ENCODE measurements around the gene CCNI2. TPM values are rescaled to one million over a fixed set of nuclear protein-coding genes. Genes with fewer than 3 reads are reported as not detected.

Gene CCNI2
- total RNA-seq, 2 experiments from 2014 or later: 8.7 to 10.0 TPM

- intact Hi-C loops (cut with micrococcal nuclease): no loop called here
- Mint-ChIP-seq H3K27me3 (no peaks in the 10 kb centered on the region), H3K36me3 (ENCODE audit: low read depth) (peaks cover 20% of the 10 kb centered on the region), H3K9me3 (no peaks in the 10 kb centered on the region), H3K4me1 (ENCODE audit: low read depth) (peaks cover 43% of the 10 kb centered on the region), H3K4me3 (no peak overlapping the region), H3K27ac (peak overlapping the region; percentile 73)
- DNase-seq (peak; percentile 70), ATAC-seq (peak; percentile 22)
- ChIA-PET CTCF (interaction anchor here (1.3 to 6.4 kb wide), 4 partner anchors 56 to 225 kb away, joined by 3 to 39 read pairs (median 4); no protein-coding TSS in a partner anchor), POLR2A (interaction anchor here (0.8 to 1.1 kb wide), 3 partner anchors 77 to 206 kb away, joined by 3 to 5 read pairs (median 4); partner anchors contain the start of genes IL4 and RAD50)
- TF ChIP-seq CTCF (IDR thresholded peaks at IDR 0.05): no peak
Observed at GRCh38 chr5:132751444-132751843, 4.2 kb downstream of the CCNI2 start.

- H3K4me1 Mint-ChIP-seq (ENCODE audit: low read depth): peaks cover 43% of the 10 kb centered on the region
- H3K36me3 Mint-ChIP-seq (ENCODE audit: low read depth): peaks cover 20% of the 10 kb centered on the region
- DNase-seq (no peak), ATAC-seq (no peak)
- no peaks in the 10 kb centered on the region for H3K9me3 Mint-ChIP-seq
- intact Hi-C loops (cut with micrococcal nuclease): no loop called here
- no peak overlapping the region for H3K4me3 Mint-ChIP-seq
- ChIA-PET POLR2A (interaction anchor here (0.8 to 1.0 kb wide), 2 partner anchors 207 to 225 kb away, joined by 4 read pairs; no protein-coding TSS in a partner anchor), CTCF (interaction anchor here (1.3 to 6.4 kb wide), 3 partner anchors 55 to 77 kb away, joined by 3 to 39 read pairs (median 4); no protein-coding TSS in a partner anchor)
- peak overlapping the region; percentile 73 for H3K27ac Mint-ChIP-seq
- H3K27me3 Mint-ChIP-seq: no peaks in the 10 kb centered on the region
- TF ChIP-seq CTCF (IDR thresholded peaks at IDR 0.05): no peak
Observed at GRCh38 chr5:132751971-132752580, 4.8 kb downstream of the CCNI2 start.

GRCh38 chr5:132752581-132753125, 5.4 kb downstream of the CCNI2 start:
- Mint-ChIP-seq H3K4me1 (ENCODE audit: low read depth) (peaks cover 43% of the 10 kb centered on the region), H3K4me3 (no peak overlapping the region), H3K27me3 (no peaks in the 10 kb centered on the region), H3K27ac (peak overlapping the region; percentile 73), H3K9me3 (no peaks in the 10 kb centered on the region), H3K36me3 (ENCODE audit: low read depth) (peaks cover 20% of the 10 kb centered on the region)
- ChIA-PET CTCF (interaction anchor here (1.0 to 6.4 kb wide), 4 partner anchors 55 to 325 kb away, joined by 3 to 39 read pairs (median 4); no protein-coding TSS in a partner anchor), POLR2A (interaction anchor here (0.8 to 1.0 kb wide), 4 partner anchors 44 to 226 kb away, joined by 3 to 4 read pairs (median 4); no protein-coding TSS in a partner anchor)
- TF ChIP-seq CTCF (IDR thresholded peaks at IDR 0.05): no peak
- ATAC-seq (no peak), DNase-seq (no peak)
- intact Hi-C loops (cut with micrococcal nuclease): no loop called here

- POLR2A ChIA-PET: interaction anchor here (0.5 to 2.1 kb wide), 7 partner anchors 10 to 168 kb away, joined by 3 to 8 read pairs (median 3); no protein-coding TSS in a partner anchor
- no peak for TF ChIP-seq CTCF (IDR thresholded peaks at IDR 0.05)
- no peak overlapping the region for H3K4me3 Mint-ChIP-seq
- peak overlapping the region; percentile 7 for H3K27ac Mint-ChIP-seq
- ATAC-seq (peak; percentile 51), DNase-seq (peak; percentile 47)
- intact Hi-C loops (cut with micrococcal nuclease): no loop called here
- CTCF ChIA-PET: interaction anchor here (1.0 to 6.4 kb wide), 2 partner anchors 66 to 326 kb away, joined by 3 to 39 read pairs; no protein-coding TSS in a partner anchor
- H3K9me3 Mint-ChIP-seq: no peaks in the 10 kb centered on the region
- no peaks in the 10 kb centered on the region for H3K27me3 Mint-ChIP-seq
- H3K36me3 Mint-ChIP-seq (ENCODE audit: low read depth): peaks cover 18% of the 10 kb centered on the region
- H3K4me1 Mint-ChIP-seq (ENCODE audit: low read depth): peaks cover 41% of the 10 kb centered on the region
Observed at GRCh38 chr5:132753135-132753987, 6.1 kb downstream of the CCNI2 start.
